ENCODE results near the gene SLC25A25.
"Not testable (repeated sequence)": the region's sequence is repeated elsewhere in the genome, so short reads cannot be mapped to it uniquely, and the experiment has no call there.

The SLC25A25 gene

GRCh38 chr9:128067645-128068385, at the start of gene SLC25A25:
SLC25A25 (plus strand) TSS chr9:128068232; CDS start chr9:128068320, 88 bp downstream.
- Histone ChIP-seq H3K27ac (ENCODE audit: low read length) (peak within 1 kb of the TSS; percentile 91), H3K4me3 (ENCODE audit: low read length) (peak within 1 kb of the TSS; percentile 81), H3K4me1 (ENCODE audit: control insufficient read depth, low read depth, low read length) (peaks cover 19% of the 10 kb centered on the region), H3K36me3 (ENCODE audit: control insufficient read depth, low read depth, low read length) (no peaks in the 10 kb centered on the region), H3K9ac (ENCODE audit: low read length) (peak within 1 kb of the TSS; percentile 82), H3K9me3 (ENCODE audit: control insufficient read depth, low read depth, low read length) (no peaks in the 10 kb centered on the region), H3K27me3 (ENCODE audit: control insufficient read depth, insufficient read depth, low read length) (no peaks in the 10 kb centered on the region)

GRCh38 chr9:128020692-128021091, 47.3 kb upstream of the SLC25A25 start:
- Histone ChIP-seq H3K4me1 (ENCODE audit: control insufficient read depth, low read depth, low read length) (no peaks in the 10 kb centered on the region), H3K27me3 (ENCODE audit: control insufficient read depth, insufficient read depth, low read length) (no peaks in the 10 kb centered on the region), H3K4me3 (ENCODE audit: low read length) (no peak overlapping the region), H3K27ac (ENCODE audit: low read length) (no peak overlapping the region), H3K9ac (ENCODE audit: low read length) (no peak overlapping the region), H3K9me3 (ENCODE audit: control insufficient read depth, low read depth, low read length) (no peaks in the 10 kb centered on the region), H3K36me3 (ENCODE audit: control insufficient read depth, low read depth, low read length) (no peaks in the 10 kb centered on the region)

- Histone ChIP-seq H3K4me3 (ENCODE audit: low read length) (no peak overlapping the region), H3K27ac (ENCODE audit: low read length) (no peak overlapping the region), H3K4me1 (ENCODE audit: control insufficient read depth, low read depth, low read length) (no peaks in the 10 kb centered on the region), H3K36me3 (ENCODE audit: control insufficient read depth, low read depth, low read length) (no peaks in the 10 kb centered on the region), H3K27me3 (ENCODE audit: control insufficient read depth, insufficient read depth, low read length) (no peaks in the 10 kb centered on the region), H3K9ac (ENCODE audit: low read length) (no peak overlapping the region), H3K9me3 (ENCODE audit: control insufficient read depth, low read depth, low read length) (no peaks in the 10 kb centered on the region)
Observed at GRCh38 chr9:128021098-128021497, 46.9 kb upstream of the SLC25A25 start.

GRCh38 chr9:128022886-128023285, 45.1 kb upstream of the SLC25A25 start:
- H3K27me3 ChIP-seq (ENCODE audit: control insufficient read depth, insufficient read depth, low read length), result no peaks in the 10 kb centered on the region
- H3K27ac ChIP-seq (ENCODE audit: low read length), result no peak overlapping the region
- no peaks in the 10 kb centered on the region for H3K4me1 ChIP-seq (ENCODE audit: control insufficient read depth, low read depth, low read length)
- no peak overlapping the region for H3K9ac ChIP-seq (ENCODE audit: low read length)
- no peaks in the 10 kb centered on the region for H3K9me3 ChIP-seq (ENCODE audit: control insufficient read depth, low read depth, low read length)
- H3K36me3 ChIP-seq (ENCODE audit: control insufficient read depth, low read depth, low read length), result no peaks in the 10 kb centered on the region
- no peak overlapping the region for H3K4me3 ChIP-seq (ENCODE audit: low read length)

- not testable (repeated sequence) for H3K4me1 ChIP-seq (ENCODE audit: control insufficient read depth, low read depth, low read length); H3K9me3 ChIP-seq (ENCODE audit: control insufficient read depth, low read depth, low read length); H3K27ac ChIP-seq (ENCODE audit: low read length); H3K4me3 ChIP-seq (ENCODE audit: low read length); H3K27me3 ChIP-seq (ENCODE audit: control insufficient read depth, insufficient read depth, low read length); H3K9ac ChIP-seq (ENCODE audit: low read length); H3K36me3 ChIP-seq (ENCODE audit: control insufficient read depth, low read depth, low read length)
Observed at GRCh38 chr9:128023671-128024070, 44.4 kb upstream of the SLC25A25 start.

GRCh38 chr9:128024761-128025308, 43.2 kb upstream of the SLC25A25 start:
- no peaks in the 10 kb centered on the region for H3K36me3 ChIP-seq (ENCODE audit: control insufficient read depth, low read depth, low read length)
- no peak overlapping the region for H3K9ac ChIP-seq (ENCODE audit: low read length)
- H3K4me3 ChIP-seq (ENCODE audit: low read length), result no peak overlapping the region
- no peaks in the 10 kb centered on the region for H3K9me3 ChIP-seq (ENCODE audit: control insufficient read depth, low read depth, low read length)
- H3K4me1 ChIP-seq (ENCODE audit: control insufficient read depth, low read depth, low read length), result no peaks in the 10 kb centered on the region
- H3K27ac ChIP-seq (ENCODE audit: low read length), result no peak overlapping the region
- no peaks in the 10 kb centered on the region for H3K27me3 ChIP-seq (ENCODE audit: control insufficient read depth, insufficient read depth, low read length)

GRCh38 chr9:128025736-128026135, 42.3 kb upstream of the SLC25A25 start:
- no peaks in the 10 kb centered on the region for H3K27me3 ChIP-seq (ENCODE audit: control insufficient read depth, insufficient read depth, low read length)
- no peaks in the 10 kb centered on the region for H3K9me3 ChIP-seq (ENCODE audit: control insufficient read depth, low read depth, low read length)
- H3K36me3 ChIP-seq (ENCODE audit: control insufficient read depth, low read depth, low read length), result no peaks in the 10 kb centered on the region
- no peaks in the 10 kb centered on the region for H3K4me1 ChIP-seq (ENCODE audit: control insufficient read depth, low read depth, low read length)
- H3K4me3 ChIP-seq (ENCODE audit: low read length), result no peak overlapping the region
- no peak overlapping the region for H3K27ac ChIP-seq (ENCODE audit: low read length)
- no peak overlapping the region for H3K9ac ChIP-seq (ENCODE audit: low read length)

- Histone ChIP-seq H3K9me3 (ENCODE audit: control insufficient read depth, low read depth, low read length) (no peaks in the 10 kb centered on the region), H3K4me1 (ENCODE audit: control insufficient read depth, low read depth, low read length) (no peaks in the 10 kb centered on the region), H3K27ac (ENCODE audit: low read length) (no peak overlapping the region), H3K9ac (ENCODE audit: low read length) (no peak overlapping the region), H3K27me3 (ENCODE audit: control insufficient read depth, insufficient read depth, low read length) (no peaks in the 10 kb centered on the region), H3K36me3 (ENCODE audit: control insufficient read depth, low read depth, low read length) (no peaks in the 10 kb centered on the region), H3K4me3 (ENCODE audit: low read length) (no peak overlapping the region)
Observed at GRCh38 chr9:128026255-128026772, 41.7 kb upstream of the SLC25A25 start.

GRCh38 chr9:128026773-128027541, 41.1 kb upstream of the SLC25A25 start:
- Histone ChIP-seq H3K27ac (ENCODE audit: low read length) (no peak overlapping the region), H3K4me3 (ENCODE audit: low read length) (no peak overlapping the region), H3K9ac (ENCODE audit: low read length) (no peak overlapping the region), H3K4me1 (ENCODE audit: control insufficient read depth, low read depth, low read length) (no peaks in the 10 kb centered on the region), H3K27me3 (ENCODE audit: control insufficient read depth, insufficient read depth, low read length) (no peaks in the 10 kb centered on the region), H3K36me3 (ENCODE audit: control insufficient read depth, low read depth, low read length) (no peaks in the 10 kb centered on the region), H3K9me3 (ENCODE audit: control insufficient read depth, low read depth, low read length) (no peaks in the 10 kb centered on the region)

- Histone ChIP-seq H3K4me1 (ENCODE audit: control insufficient read depth, low read depth, low read length) (no peaks in the 10 kb centered on the region), H3K36me3 (ENCODE audit: control insufficient read depth, low read depth, low read length) (no peaks in the 10 kb centered on the region), H3K27ac (ENCODE audit: low read length) (no peak overlapping the region), H3K9ac (ENCODE audit: low read length) (no peak overlapping the region), H3K9me3 (ENCODE audit: control insufficient read depth, low read depth, low read length) (no peaks in the 10 kb centered on the region), H3K27me3 (ENCODE audit: control insufficient read depth, insufficient read depth, low read length) (no peaks in the 10 kb centered on the region), H3K4me3 (ENCODE audit: low read length) (no peak overlapping the region)
Observed at GRCh38 chr9:128027705-128028104, 40.3 kb upstream of the SLC25A25 start.

- Histone ChIP-seq H3K36me3 (ENCODE audit: control insufficient read depth, low read depth, low read length) (no peaks in the 10 kb centered on the region), H3K4me1 (ENCODE audit: control insufficient read depth, low read depth, low read length) (no peaks in the 10 kb centered on the region), H3K27ac (ENCODE audit: low read length) (no peak overlapping the region), H3K9ac (ENCODE audit: low read length) (no peak overlapping the region), H3K9me3 (ENCODE audit: control insufficient read depth, low read depth, low read length) (no peaks in the 10 kb centered on the region), H3K27me3 (ENCODE audit: control insufficient read depth, insufficient read depth, low read length) (no peaks in the 10 kb centered on the region), H3K4me3 (ENCODE audit: low read length) (no peak overlapping the region)
Observed at GRCh38 chr9:128033609-128034008, 34.4 kb upstream of the SLC25A25 start.
